K562 (cell line): ENCODE results near the gene SPATA25. TPM values are rescaled to one million over a fixed set of nuclear protein-coding genes. Genes with fewer than 3 reads are reported as not detected.
A peak's percentile ranks its signal among the peaks of the same experiment; 100 is the strongest.

Source experiments
- ATF1 ChIP-seq, 2 experiments: fragments of 450-650 bp in 1 of 2; IDR thresholded peaks; 2 replicates each; pipeline ENCODE4 v1.6.1; 2016; ENCODE audit warnings: missing compliant biosample characterization in 1 of 2, missing genetic modification characterization in 1 of 2
- CHD4 ChIP-seq: fragments of 200-600 bp; sonication (generic); IDR thresholded peaks from 3 replicates; pipeline ENCODE4 v1.6.1; 2012; ENCODE audit warnings: low read depth, mild to moderate bottlenecking, mixed read lengths, low read length, inconsistent platforms; ENCODE audit not compliant: insufficient read depth, insufficient replicate concordance, poor library complexity, severe bottlenecking
- DDX20 ChIP-seq: fragments of 450-650 bp; IDR thresholded peaks from 2 replicates; pipeline ENCODE4 v1.6.1; 2016; ENCODE audit warnings: missing genetic modification characterization, low read depth, mild to moderate bottlenecking, missing compliant biosample characterization, moderate library complexity
- HDAC1 ChIP-seq, 2 experiments: fragments of 450-650 bp; IDR thresholded peaks; 2 replicates each; pipeline ENCODE4 v1.6.1; 2016 to 2017; ENCODE audit warnings: inconsistent platforms in 1 of 2, mild to moderate bottlenecking in 1 of 2, moderate library complexity in 1 of 2
- IRF2 ChIP-seq: sonication (generic); formaldehyde crosslinking; IDR thresholded peaks from 2 replicates; pipeline ENCODE4 v1.8.1; 2022; ENCODE audit warnings: mild to moderate bottlenecking, missing genetic modification reagents
- MYC ChIP-seq, 2 experiments: fragments of 250-450 bp in 1 of 2; sonication (Bioruptor Pico) in 1 of 2; IDR thresholded peaks; 2 replicates each; pipeline versions ENCODE4 v1.5.1 to v1.6.1; 2012 to 2021; ENCODE audit warnings: low read depth in 2 of 2, borderline replicate concordance in 1 of 2, improper control_type of control experiment in 1 of 2, low read length in 1 of 2, mild to moderate bottlenecking in 1 of 2, moderate library complexity in 1 of 2
- NUFIP1 ChIP-seq: fragments of 450-650 bp; IDR thresholded peaks from 2 replicates; pipeline ENCODE4 v1.6.1; 2018; ENCODE audit not compliant: partially characterized antibody
- SMAD4 ChIP-seq: fragments of 250-450 bp; sonication (Bioruptor Pico); conservative IDR thresholded peaks from 2 replicates; pipeline ENCODE4 v1.8.0; 2021; ENCODE audit warnings: inconsistent platforms, mild to moderate bottlenecking, moderate library complexity
- polyA plus RNA-seq, 8 experiments: library from polyadenylated mRNA; depleted of rRNA in 4 of 8; stranded (reverse) in 5 of 8; unstranded in 3 of 8; fragments of >200 nt; fragmentation: Nextera tagmentation in 2 of 8; fragmentation: Illumina TruSeq in 1 of 8; extraction: Ambion mirVana in 2 of 8; extraction: Trizol in 1 of 8; gene quantifications; 2 replicates each; pipeline versions ENCODE4 v1.2.1 to v1.2.3, GENCODE V29; 2011 to 2014; ENCODE audit warnings: inconsistent platforms in 1 of 8, missing spikeins in 1 of 8
- total RNA-seq, 7 experiments: library from RNA; depleted of rRNA in 6 of 7; stranded (reverse); fragments of >200 nt in 6 of 7; fragmentation: Illumina TruSeq in 2 of 7; extraction: Trizol in 2 of 7; gene quantifications; 2 replicates each; pipeline versions ENCODE4 v1.2.1 to v1.2.3, GENCODE V29; 2011 to 2021; ENCODE audit warnings: low replicate concordance in 1 of 7
- TF ChIP-seq, protein P1 (sequence below): fragments of 450-650 bp; IDR thresholded peaks from 2 replicates; pipeline ENCODE4 v1.6.1; 2016
- TF ChIP-seq, protein P2 (sequence below): fragments of 200-800 bp; sonication (Bioruptor generic); IDR thresholded peaks from 2 replicates; pipeline ENCODE4 v1.6.1; 2017; ENCODE audit warnings: missing genetic modification characterization, missing compliant biosample characterization
- TF ChIP-seq, protein P3 (sequence below): fragments of 450-650 bp; IDR thresholded peaks from 2 replicates; pipeline ENCODE4 v1.6.1; 2016; ENCODE audit warnings: mild to moderate bottlenecking, moderate library complexity

The SPATA25 gene
- total and polyA plus RNA-seq, 9 of the 15 experiments (the other 6 are each of a cell fraction or from before 2014, with no cell fraction given) = 0.21 to 0.95 (median 0.53) TPM; not detected in 3

DNA sequence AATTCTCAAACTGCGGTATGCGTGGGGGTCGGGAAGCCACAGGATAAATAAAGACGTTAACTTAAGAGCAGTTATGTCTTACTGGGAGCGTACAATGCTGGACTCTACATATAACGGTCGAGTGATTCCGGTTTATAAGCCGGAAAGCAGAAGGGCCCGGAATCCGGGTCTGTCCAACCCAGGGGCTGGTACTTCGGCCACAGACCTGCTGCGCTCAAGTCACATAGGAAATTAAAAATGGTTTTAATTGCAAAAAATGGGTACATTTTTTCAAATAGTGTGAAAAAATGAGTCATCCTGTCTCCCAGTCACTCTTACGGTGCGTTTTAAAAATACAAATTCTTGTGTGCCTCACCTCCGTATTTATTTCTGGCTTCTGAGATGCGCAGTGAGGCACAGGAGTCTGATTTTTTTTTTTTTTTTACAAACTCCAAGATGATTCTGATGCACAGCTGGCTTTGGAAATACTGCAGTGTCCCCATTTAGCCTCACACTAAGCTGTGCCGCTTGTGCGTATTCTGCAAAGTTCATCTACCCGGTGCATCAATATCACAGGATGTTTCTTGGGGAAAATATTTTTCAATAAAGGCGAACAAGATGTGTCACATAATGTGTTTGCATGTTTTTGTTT, 48.1 kb upstream of the SPATA25 start (continued):
- peak in 1 of 2 experiments; percentile 95; a peak in 2 of 4 replicates for TF ChIP-seq HDAC1 (IDR thresholded peaks at IDR 0.05)
- TF ChIP-seq, protein P1, sequence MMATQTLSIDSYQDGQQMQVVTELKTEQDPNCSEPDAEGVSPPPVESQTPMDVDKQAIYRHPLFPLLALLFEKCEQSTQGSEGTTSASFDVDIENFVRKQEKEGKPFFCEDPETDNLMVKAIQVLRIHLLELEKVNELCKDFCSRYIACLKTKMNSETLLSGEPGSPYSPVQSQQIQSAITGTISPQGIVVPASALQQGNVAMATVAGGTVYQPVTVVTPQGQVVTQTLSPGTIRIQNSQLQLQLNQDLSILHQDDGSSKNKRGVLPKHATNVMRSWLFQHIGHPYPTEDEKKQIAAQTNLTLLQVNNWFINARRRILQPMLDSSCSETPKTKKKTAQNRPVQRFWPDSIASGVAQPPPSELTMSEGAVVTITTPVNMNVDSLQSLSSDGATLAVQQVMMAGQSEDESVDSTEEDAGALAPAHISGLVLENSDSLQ = no peak
- TF ChIP-seq, protein P2, sequence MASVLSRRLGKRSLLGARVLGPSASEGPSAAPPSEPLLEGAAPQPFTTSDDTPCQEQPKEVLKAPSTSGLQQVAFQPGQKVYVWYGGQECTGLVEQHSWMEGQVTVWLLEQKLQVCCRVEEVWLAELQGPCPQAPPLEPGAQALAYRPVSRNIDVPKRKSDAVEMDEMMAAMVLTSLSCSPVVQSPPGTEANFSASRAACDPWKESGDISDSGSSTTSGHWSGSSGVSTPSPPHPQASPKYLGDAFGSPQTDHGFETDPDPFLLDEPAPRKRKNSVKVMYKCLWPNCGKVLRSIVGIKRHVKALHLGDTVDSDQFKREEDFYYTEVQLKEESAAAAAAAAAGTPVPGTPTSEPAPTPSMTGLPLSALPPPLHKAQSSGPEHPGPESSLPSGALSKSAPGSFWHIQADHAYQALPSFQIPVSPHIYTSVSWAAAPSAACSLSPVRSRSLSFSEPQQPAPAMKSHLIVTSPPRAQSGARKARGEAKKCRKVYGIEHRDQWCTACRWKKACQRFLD (CRISPR knock-in tag) = 0 out of 2 replicates have a peak, but pooled peaks have one; percentile 22
- TF ChIP-seq, protein P3, sequence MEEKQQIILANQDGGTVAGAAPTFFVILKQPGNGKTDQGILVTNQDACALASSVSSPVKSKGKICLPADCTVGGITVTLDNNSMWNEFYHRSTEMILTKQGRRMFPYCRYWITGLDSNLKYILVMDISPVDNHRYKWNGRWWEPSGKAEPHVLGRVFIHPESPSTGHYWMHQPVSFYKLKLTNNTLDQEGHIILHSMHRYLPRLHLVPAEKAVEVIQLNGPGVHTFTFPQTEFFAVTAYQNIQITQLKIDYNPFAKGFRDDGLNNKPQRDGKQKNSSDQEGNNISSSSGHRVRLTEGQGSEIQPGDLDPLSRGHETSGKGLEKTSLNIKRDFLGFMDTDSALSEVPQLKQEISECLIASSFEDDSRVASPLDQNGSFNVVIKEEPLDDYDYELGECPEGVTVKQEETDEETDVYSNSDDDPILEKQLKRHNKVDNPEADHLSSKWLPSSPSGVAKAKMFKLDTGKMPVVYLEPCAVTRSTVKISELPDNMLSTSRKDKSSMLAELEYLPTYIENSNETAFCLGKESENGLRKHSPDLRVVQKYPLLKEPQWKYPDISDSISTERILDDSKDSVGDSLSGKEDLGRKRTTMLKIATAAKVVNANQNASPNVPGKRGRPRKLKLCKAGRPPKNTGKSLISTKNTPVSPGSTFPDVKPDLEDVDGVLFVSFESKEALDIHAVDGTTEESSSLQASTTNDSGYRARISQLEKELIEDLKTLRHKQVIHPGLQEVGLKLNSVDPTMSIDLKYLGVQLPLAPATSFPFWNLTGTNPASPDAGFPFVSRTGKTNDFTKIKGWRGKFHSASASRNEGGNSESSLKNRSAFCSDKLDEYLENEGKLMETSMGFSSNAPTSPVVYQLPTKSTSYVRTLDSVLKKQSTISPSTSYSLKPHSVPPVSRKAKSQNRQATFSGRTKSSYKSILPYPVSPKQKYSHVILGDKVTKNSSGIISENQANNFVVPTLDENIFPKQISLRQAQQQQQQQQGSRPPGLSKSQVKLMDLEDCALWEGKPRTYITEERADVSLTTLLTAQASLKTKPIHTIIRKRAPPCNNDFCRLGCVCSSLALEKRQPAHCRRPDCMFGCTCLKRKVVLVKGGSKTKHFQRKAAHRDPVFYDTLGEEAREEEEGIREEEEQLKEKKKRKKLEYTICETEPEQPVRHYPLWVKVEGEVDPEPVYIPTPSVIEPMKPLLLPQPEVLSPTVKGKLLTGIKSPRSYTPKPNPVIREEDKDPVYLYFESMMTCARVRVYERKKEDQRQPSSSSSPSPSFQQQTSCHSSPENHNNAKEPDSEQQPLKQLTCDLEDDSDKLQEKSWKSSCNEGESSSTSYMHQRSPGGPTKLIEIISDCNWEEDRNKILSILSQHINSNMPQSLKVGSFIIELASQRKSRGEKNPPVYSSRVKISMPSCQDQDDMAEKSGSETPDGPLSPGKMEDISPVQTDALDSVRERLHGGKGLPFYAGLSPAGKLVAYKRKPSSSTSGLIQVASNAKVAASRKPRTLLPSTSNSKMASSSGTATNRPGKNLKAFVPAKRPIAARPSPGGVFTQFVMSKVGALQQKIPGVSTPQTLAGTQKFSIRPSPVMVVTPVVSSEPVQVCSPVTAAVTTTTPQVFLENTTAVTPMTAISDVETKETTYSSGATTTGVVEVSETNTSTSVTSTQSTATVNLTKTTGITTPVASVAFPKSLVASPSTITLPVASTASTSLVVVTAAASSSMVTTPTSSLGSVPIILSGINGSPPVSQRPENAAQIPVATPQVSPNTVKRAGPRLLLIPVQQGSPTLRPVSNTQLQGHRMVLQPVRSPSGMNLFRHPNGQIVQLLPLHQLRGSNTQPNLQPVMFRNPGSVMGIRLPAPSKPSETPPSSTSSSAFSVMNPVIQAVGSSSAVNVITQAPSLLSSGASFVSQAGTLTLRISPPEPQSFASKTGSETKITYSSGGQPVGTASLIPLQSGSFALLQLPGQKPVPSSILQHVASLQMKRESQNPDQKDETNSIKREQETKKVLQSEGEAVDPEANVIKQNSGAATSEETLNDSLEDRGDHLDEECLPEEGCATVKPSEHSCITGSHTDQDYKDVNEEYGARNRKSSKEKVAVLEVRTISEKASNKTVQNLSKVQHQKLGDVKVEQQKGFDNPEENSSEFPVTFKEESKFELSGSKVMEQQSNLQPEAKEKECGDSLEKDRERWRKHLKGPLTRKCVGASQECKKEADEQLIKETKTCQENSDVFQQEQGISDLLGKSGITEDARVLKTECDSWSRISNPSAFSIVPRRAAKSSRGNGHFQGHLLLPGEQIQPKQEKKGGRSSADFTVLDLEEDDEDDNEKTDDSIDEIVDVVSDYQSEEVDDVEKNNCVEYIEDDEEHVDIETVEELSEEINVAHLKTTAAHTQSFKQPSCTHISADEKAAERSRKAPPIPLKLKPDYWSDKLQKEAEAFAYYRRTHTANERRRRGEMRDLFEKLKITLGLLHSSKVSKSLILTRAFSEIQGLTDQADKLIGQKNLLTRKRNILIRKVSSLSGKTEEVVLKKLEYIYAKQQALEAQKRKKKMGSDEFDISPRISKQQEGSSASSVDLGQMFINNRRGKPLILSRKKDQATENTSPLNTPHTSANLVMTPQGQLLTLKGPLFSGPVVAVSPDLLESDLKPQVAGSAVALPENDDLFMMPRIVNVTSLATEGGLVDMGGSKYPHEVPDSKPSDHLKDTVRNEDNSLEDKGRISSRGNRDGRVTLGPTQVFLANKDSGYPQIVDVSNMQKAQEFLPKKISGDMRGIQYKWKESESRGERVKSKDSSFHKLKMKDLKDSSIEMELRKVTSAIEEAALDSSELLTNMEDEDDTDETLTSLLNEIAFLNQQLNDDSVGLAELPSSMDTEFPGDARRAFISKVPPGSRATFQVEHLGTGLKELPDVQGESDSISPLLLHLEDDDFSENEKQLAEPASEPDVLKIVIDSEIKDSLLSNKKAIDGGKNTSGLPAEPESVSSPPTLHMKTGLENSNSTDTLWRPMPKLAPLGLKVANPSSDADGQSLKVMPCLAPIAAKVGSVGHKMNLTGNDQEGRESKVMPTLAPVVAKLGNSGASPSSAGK = no peak
- TF ChIP-seq NUFIP1 = no peak
- no peak for TF ChIP-seq IRF2 (CRISPR knock-in tag)
- TF ChIP-seq CHD4 = no peak
- TF ChIP-seq MYC (IDR thresholded peaks at IDR 0.05; ENCODE audit: low read depth, low read length) = no peak
- TF ChIP-seq MYC (CRISPR knock-in tag; IDR thresholded peaks at IDR 0.05; ENCODE audit: borderline replicate concordance, low read depth) = no peak
- no peak for TF ChIP-seq DDX20 (tag)
- TF ChIP-seq SMAD4 (CRISPR knock-in tag) = peak; percentile 67
- no peak for TF ChIP-seq ATF1 (CRISPR knock-in tag; IDR thresholded peaks at IDR 0.05)
- no peak; the same call in 1 of the 2 replicates for TF ChIP-seq ATF1 (tag; IDR thresholded peaks at IDR 0.05)
